Cerebellar nuclear complex (tissue), 1 donor: ENCODE measurements around the gene SMU1.
A peak's percentile ranks its signal among the peaks of the same experiment; 100 is the strongest.

ENCODE experiments used
- DNase-seq, 2 experiments: peaks; one replicate each; lab custom pipeline; 2025; lab: John Stamatoyannopoulos, UW

The SMU1 gene

DNA sequence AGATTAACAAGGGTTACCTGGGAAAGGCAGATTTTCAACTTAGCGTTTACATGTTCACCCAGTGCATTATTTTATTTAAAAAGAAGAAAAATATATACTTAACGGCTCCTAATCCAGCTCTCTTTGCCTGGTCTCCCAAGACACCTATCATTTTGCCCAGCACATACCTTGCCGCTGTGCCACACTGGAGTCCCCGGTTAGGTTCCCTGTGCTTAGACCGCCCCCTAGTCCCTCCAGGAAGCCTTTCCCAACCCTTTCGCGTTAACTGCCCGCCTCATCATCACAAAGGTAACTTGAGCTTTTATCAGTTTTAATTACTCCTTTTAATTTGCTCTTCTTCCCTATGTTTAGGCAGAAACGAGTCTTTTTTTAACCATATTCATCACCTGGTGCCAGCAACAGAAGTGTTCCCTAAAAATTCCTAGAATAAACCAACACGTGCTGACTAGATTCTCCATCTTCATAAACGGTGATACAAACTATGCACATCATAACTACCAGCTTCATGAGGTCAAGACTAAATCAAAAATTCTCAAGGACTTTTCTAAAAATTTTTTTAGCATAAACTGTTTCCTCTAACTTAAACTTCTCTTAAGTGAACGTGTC, 31.7 kb downstream of the SMU1 start:
- DNase-seq = peak in 1 of 2 experiments; percentile 31

DNA sequence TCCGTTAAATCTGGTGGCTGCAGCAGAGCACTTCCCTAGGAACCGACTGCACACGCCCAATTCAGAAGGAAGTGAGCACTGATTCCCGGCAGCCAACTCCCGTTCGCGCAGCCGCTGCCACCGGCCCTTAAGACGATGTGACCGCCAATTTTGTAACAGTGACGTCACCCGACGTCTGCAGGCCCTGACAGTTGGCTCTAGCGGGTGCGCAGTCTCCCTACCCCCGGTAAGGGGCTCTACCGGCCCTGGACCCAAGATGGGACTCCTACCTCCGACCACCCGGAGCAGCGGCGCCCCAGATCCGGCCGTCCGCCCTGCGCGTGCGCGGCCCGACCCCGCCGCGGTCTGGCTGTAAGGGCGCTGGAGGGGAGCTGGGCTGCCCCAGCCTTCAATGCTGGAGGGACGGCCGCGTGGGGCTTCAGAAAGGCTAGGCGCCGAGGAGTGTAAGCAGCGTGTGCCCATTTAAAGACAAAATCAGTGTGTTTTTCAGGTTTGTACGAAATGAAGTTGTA, 32.3 kb downstream of the SMU1 start:
- DNase-seq = peak; percentile 7 to 35

DNA sequence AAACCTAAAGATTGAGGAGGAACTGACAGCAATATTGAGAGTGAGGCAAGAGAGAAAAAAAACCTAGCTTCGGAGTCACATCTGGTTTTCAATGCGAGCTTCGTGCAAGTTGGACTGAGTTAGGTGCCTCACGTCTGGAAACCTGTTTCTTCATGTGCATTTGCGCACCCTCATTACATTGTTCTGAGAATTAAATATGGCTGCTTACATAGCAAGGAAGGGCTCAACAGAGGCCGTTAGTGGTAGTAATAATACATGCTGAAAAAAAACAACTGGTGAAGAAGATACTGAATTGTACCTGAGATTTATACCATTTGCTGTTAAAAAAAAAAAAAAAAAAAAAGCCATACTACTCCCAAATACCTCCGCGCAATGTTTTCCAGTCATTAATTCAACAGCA, 32.8 kb downstream of the SMU1 start:
- DNase-seq = no peak

DNA sequence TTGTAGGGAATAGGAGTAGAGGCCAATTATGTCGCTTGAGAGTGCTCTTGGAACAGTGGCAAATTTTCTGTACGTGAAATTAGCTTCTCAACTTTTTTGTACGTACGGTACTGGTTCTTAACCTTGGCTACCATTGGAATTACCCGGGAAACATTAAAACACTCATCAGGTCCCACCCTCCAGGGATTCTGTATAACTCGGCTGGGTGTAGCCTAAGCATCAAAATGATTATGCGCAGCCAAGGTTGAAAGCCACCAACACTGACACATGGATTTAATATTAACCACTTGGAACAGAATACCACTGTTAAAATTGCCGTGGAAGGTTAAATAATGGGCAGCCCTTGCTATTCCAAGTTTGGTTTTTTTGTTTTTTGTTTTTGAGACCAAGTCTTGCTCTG, 34.0 kb downstream of the SMU1 start:
- DNase-seq = no peak

DNA sequence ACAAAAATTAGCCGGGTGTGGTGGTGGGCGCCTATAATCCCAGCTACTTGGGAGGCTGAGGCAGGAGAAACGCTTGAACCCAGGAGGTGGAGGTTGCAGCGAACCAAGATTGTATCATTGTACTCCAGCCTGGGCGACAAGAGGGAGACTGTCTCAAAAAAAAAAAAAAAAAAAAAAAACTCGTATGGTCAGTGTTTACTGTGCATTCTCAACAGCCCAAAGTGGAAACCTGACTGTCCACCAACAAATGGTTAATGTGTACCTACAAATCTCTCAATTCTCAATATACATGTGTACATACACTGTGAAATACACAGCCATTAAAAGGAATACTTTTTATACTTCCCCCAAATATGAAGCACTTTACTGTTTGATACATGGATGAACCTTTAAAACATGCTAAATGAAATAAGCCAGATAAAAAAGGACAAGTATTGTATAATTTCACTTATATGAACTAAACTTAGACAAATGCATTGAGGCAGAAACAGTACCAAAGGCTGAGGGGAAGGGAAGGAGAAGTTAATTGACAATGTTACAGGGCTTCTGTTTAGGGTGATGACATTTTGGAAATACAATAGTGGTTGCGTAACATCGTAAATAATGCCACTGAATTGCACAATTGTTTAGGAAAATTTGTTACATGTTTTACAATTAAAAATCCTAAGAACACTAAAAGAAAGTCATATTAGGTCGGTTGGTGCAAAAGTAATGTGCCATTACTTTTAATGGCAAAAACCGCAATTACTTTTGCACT, 34.9 kb downstream of the SMU1 start:
- no peak for DNase-seq

DNA sequence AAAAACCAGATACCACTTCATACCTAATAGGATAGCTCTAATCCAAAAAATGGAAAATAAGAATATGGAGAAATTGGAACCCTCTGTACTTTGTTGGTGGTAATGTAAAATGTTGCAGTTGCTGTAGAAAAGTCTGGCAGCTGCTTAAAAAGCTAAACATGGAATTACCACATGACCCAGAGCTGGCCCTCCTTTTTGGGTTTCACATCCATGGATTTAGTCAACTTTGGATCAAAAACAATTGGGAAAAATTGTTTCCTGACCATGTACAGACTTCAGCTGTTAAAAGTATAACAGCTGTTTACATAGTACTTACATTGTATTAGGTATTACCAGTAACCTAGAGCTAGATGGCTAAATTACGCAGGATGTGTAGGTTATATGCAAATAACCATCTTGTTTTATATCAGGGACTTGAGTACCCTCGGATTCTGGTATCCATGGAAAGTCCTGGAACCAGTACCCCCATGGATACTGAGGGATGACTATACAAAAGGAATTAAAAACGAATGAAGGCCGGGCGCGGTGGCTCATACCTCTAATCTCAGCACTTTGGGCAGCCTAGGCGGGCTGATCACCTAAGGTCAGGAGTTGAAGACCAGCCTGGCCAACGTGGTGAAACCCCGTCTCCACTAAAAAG, 35.6 kb downstream of the SMU1 start:
- DNase-seq = no peak

DNA sequence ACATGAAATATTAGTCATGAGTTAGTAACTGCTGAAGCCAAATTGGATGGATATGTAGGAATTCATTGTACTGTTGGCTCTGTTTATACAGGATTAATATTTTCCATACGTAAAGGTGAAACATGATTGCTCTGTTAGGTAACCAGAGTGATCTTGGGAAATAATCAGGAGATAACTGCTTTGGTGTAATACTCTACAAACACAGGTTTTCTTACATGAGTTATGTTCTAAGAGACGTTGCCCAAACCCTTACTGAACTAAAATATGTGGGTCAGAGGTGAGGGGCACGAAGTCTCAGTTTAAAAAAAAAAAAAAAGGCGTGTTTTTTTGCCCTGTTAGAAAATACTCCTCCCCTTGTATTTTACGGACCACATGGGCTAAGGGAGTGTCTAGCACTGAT, 43.6 kb downstream of the SMU1 start:
- DNase-seq = no peak

DNA sequence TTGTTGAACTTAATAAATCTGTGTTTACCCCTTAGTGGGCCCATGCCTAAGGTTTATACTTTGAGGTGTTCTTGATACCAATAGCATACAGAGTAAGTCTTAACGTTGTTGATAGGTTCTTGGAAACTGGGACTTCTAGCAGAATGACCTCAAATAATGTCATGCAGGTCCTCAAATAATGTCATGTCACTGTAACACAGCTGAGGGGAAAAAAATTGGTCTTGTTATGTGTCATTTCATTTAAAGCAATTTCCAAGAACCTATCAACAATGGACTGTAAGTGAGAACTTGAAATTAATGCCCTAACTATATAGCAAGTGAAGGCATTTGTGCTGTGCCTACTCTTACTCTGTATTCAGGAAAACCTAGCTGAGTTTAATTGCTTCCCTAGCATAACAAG, 44.2 kb downstream of the SMU1 start:
- DNase-seq = no peak

DNA sequence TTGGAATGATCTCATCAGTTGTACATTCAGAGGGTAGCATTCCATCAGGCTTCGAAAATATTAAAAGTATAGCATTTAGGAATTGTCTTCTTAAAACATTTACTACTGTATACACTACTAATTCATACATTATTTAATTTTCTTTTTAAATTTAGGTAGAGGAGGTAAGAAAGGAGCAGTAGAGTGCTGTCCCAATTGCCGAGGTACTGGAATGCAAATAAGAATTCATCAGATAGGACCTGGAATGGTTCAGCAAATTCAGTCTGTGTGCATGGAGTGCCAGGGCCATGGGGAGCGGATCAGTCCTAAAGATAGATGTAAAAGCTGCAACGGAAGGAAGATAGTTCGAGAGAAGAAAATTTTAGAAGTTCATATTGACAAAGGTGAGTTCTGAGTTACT, 46.2 kb downstream of the SMU1 start:
- no peak for DNase-seq

DNA sequence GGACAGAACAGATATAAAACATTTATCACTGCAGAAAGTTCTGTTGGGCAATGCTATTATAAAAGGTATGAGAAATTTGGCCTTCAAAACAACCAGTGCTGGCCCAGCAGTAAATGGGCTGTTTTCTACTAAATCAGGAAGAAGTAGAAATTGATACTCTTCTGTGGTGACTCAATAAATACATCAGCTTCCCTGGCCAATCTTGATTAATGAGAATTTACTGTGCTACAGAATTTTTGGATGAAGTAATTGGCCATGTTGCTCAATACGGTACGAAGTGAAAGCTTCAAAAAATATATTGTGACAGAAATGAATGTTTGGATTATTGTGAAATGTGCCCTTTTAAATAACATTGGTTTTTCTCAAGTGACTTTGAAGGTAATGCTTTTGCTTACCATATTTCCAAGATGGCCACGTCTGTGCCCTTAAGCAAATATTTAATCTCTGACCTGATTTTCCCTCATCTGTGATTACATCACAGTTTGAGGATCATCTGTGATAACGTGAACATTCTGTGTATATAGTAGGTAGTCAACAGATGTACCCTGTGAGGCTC, 47.2 kb downstream of the SMU1 start:
- DNase-seq = no peak

DNA sequence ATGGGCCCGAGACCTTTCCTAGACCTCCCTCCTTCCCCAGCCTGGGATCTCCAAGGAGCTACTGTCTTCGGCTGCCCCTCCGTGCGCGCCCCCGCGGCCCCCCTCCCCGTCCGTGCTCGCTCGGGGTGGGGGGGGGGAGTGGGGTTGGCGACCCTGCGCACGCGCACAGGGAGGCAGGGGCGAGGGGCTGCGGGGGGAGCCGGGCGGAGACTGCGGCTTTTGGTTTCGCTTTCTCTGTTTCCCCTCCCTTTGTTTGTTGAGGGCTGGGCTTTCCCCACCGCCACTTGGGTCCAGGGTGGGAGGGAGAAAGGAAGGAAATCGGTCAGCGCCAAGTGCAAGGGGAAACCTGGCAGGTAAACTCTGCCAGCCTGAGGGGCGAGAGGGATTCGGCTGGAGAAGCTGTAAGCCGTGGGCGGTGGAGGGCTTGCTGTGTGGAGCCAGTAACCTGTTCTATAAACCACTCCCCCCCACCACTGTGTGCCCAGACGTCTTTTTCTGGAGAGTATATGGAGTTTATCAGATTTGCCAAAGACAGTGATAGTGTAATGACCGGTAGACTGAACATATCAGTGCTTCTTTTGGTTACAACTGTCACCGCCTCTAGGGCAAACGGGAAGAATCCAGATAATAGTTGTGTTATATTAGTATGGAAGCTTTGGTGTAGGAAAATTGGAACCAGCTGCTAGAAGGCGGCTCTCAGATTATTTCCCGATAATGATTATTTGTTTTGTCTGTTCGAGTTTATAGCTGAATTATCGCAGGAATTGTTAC, 50.7 kb downstream of the SMU1 start:
- DNase-seq = no peak

DNA sequence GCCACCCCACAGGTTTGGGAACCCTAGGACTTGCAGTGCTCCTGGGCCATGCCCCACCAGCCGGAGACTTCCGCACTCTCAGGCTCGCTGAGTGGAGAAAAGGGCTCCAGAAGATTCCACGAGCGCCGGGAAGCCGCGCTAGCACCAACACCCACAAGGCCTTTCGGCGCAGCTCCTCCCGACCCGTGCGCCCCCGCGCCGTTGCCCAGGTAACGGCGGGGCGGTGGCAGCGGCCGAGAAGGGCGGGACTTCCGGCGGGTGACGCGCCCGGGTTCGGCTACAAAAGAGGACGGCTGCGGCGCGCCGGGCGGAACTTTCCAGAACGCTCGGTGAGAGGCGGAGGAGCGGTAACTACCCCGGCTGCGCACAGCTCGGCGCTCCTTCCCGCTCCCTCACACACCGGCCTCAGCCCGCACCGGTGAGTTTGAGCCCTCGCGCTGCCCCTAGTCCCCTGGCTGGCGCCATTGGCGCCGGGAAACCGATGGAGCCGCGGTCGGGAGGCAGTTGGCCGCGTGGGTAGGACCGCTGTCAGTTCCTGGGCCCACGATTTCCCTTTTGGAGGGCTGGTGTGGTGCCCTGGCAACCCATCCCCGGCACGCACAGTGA, 51.4 kb downstream of the SMU1 start, which contains the start of gene DNAJA1:
DNAJA1 (plus strand) TSS at position 308 of the 606 bp plus-strand sequence. CDS start 1,212 bp downstream, outside the sequence.
- DNase-seq = peak; percentile 20 to 78

DNA sequence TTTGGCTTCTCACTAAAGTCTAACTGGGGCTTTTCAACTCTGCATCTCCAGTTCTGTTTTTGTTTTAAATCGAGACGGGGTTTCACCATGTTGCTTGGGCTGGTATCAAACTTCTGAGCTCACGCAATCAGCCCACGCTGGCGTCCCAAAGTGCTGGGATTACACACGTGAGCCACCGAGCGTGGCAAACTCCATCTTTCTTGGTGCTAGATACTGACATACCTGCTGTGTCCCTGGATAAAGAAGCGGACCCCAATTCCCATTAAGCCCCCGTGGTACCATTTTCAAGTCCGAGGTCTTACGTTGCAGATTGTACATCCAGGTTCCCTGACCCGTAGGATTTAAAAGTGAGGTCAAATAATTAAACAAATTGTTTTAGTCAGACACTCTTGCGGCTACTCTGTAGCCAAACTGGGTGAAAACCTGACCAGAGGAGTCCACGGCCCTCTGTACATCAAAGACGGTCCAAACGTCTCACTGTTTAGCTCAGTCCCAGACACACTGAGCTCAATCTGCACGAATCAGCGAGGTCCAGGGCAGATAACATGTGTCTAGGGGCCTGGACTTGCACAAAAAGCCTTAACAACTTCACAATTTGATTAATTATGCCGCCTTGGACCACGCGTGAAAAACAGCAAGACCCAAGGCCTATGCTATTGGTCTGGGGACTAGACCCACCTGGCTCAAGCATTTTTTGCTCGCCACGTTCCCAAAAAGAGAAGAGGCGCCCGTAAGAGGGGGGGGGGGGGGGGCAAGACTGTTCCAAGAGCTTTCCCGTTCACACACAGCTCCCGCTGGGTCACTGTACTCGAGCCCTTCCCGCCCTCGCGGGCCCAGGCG, 52.1 kb downstream of the SMU1 start:
- peak; percentile 1 to 28 for DNase-seq

DNA sequence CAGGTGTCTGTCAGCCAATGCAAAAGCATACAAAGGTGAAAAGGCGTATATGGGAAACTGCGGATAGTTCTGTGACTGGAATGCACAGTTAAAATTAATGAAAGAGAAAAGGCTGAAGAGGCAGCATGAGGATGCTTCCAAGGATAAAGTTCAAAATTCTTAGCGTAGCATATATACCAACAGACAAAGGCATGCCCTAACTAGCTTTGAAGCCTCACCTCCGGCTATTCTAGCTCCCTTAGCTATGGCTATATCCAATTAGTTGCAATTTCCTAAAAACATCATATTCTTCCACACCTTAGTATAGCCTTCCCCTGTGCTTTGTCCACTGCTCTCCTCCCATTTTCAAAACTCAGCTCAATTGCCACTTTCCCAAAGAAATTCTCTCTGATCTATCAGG, 52.8 kb downstream of the SMU1 start:
- DNase-seq = no peak

DNA sequence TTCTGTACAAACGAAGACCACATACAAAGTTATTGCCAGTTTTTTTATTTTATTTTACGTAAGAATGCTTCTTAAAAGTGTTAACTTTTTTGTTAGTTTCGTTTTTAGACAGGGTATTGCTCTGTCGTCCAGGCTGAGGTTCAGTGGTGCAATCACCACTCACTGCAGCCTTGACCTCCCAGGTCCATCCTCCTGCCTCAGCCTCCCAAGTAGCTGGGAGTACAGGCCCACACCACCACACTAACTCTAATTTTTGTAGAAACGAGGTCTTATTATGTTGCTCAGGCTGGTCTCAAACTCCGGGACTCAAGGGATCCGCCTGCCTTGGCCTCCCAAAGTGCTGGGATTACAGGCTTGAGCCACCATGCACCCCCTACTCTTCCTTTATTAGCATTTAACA, 53.7 kb downstream of the SMU1 start:
- DNase-seq = no peak

DNA sequence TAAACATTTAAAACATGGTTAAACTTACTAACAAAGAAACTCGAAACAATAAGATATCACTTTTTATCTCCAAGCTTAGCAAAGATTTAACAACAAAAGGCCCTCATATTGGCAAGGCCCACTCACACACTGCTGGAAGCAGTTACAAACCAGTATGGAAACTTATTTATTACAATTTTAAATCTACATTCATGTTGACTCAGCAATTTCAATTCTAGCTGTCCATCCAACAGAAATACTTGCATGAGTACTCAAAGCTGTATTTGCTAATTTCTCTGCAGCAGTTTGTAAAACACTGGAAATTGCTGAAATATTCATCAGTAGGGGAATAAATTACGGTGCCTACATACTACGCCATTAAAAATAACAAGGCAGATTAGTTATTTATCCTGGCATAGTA, 54.2 kb downstream of the SMU1 start:
- no peak for DNase-seq

DNA sequence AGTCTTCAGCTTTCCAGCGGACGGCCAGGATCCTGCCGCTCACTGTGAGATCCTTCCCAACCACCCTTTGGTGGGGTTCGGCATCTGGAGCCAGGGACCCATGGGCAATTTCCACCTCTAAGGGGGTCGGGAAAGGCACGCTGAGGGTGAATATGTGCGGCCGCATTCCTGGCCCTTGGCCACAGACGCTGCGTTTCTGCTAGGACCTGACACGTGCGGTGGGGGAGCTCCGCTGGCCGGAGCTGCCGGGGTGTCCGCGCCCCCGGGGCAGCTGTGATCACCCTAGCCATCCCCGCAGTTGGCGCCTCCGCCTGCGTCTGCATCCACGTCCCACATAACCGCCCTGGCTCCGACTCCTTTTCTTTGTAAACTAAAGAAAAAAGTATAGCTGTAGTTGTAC, 56.7 kb downstream of the SMU1 start:
- no peak for DNase-seq

DNA sequence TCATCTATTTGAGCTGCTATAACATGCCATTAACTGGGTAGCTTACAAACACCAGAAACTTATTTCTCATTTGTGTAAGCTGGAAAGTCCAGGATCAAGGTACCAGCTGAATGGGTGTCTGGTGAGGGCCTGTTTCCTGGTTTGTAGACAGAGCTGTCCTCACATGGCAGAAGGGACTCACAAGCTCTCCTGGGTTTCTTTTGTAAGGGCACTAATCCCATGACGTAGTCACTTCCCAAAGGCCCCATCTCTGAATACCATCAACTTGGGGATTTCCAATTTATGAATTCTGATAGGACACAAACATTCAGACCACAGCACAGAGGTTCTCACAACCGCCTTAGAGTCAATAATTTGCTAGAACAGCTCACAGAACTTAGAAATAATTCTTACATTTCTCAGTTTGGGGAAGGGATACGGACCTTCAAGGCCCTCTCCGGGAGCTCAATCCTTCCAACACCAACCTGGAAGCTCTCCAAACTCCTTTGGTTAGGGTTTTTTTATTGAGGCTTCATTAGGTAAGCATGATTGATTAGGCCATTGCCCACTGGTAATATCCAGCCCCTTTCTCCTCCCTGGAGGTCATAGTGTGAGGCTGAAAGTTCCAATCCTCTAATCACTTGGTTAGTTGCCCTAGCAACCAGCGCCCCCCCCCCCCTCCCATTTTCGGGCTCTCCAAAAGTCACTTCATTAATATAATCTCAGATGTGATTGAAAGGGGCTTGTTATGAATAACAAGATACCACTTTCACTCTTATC, 59.0 kb downstream of the SMU1 start:
- DNase-seq = no peak

DNA sequence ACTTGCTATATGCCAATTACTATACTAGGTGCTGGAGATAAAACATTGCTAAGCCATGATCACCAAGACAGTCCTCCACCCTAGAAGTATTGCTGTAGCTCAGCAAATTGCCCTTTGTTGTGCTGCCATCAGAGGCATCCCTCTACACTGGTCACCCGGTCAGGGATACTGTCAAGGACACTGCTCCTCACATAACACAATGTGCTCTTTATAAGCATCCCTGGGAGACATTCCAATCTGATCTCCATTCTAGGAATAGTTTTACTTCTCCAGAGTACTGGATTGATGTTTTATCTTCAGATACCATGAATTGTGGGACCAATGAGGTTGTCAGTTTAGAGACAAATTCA, 61.8 kb downstream of the SMU1 start:
- no peak for DNase-seq
